Colonic mucosa (tissue), 4 donors: ENCODE results near the gene BLM. TPM values are rescaled to one million over a fixed set of nuclear protein-coding genes. Genes with fewer than 3 reads are reported as not detected.

Experiments
- DNase-seq: peaks from one replicate; pipeline ENCODE4 v3.0.0-alpha.2; 2020
- H3K27ac ChIP-seq: fragments of 200-600 bp; one replicate; pipeline ENCODE4 v1.8.0; 2021
- H3K27me3 ChIP-seq: fragments of 200-600 bp; one replicate; pipeline ENCODE4 v1.8.0; 2021
- H3K36me3 ChIP-seq: fragments of 200-600 bp; one replicate; pipeline ENCODE4 v1.8.0; 2021
- H3K4me1 ChIP-seq: fragments of 200-600 bp; one replicate; pipeline ENCODE4 v1.8.0; 2021; ENCODE audit warnings: mild to moderate bottlenecking
- H3K4me3 ChIP-seq: fragments of 200-600 bp; one replicate; pipeline ENCODE4 v1.8.0; 2021
- H3K9ac ChIP-seq, 2 donors: one replicate each; pipeline ENCODE4 v1.7.0; 2013; ENCODE audit warnings: control low read depth in 2 of 2, low read depth in 2 of 2, low read length in 2 of 2
- H3K9me3 ChIP-seq: fragments of 200-600 bp; one replicate; pipeline ENCODE4 v1.8.0; 2021
- intact Hi-C: fragments of 100-400 bp; cut with DNase I; formaldehyde crosslinking; loops from one replicate; pipeline ENCODE4 v1.14.1; 2022
- total RNA-seq, 2 donors: library from RNA; stranded (reverse); fragmentation: NEBNext Ultra II Directional in 1 of 2; extraction: Animal tissue kit (Norgen Biotek cat#: 25700) in 1 of 2; gene quantifications; one replicate each; pipeline ENCODE4 v1.2.1, GENCODE V29; 2021
- TF ChIP-seq, protein P1 (sequence below): fragments of 200-600 bp; IDR thresholded peaks from one replicate; pipeline ENCODE4 v1.8.0; 2022; ENCODE audit warnings: antibody characterized with exemption, mild to moderate bottlenecking
- donor health status: healthy.
- donor health status: DM: no; HTN: no; CAD: no.
- donor health status: DM: no; HTN: no; CAD: no.

BLM gene
- total RNA-seq, 2 donors from 2014 or later = 3.3 to 16.7 TPM

GRCh38 chr15:90743407-90743806, 26.3 kb downstream of the BLM start:
- no peak overlapping the region for H3K27ac ChIP-seq
- intact Hi-C loops = no loop called here

GRCh38 chr15:90744759-90745402, 27.7 kb downstream of the BLM start:
- H3K4me3 ChIP-seq = no peak overlapping the region
- H3K9me3 ChIP-seq = no peaks in the 10 kb centered on the region
- intact Hi-C loops = no loop called here
- H3K4me1 ChIP-seq = no peaks in the 10 kb centered on the region
- H3K27me3 ChIP-seq = no peaks in the 10 kb centered on the region
- no peak overlapping the region for H3K9ac ChIP-seq
- H3K36me3 ChIP-seq = no peaks in the 10 kb centered on the region
- H3K27ac ChIP-seq = no peak overlapping the region
- no peak for DNase-seq
- TF ChIP-seq, protein P1, sequence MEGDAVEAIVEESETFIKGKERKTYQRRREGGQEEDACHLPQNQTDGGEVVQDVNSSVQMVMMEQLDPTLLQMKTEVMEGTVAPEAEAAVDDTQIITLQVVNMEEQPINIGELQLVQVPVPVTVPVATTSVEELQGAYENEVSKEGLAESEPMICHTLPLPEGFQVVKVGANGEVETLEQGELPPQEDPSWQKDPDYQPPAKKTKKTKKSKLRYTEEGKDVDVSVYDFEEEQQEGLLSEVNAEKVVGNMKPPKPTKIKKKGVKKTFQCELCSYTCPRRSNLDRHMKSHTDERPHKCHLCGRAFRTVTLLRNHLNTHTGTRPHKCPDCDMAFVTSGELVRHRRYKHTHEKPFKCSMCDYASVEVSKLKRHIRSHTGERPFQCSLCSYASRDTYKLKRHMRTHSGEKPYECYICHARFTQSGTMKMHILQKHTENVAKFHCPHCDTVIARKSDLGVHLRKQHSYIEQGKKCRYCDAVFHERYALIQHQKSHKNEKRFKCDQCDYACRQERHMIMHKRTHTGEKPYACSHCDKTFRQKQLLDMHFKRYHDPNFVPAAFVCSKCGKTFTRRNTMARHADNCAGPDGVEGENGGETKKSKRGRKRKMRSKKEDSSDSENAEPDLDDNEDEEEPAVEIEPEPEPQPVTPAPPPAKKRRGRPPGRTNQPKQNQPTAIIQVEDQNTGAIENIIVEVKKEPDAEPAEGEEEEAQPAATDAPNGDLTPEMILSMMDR = no peak

More at GRCh38 chr15:90743407-90743806, 26.3 kb downstream of the BLM start:
- H3K27me3 ChIP-seq = no peaks in the 10 kb centered on the region
- no peak overlapping the region for H3K4me3 ChIP-seq
- no peaks in the 10 kb centered on the region for H3K4me1 ChIP-seq
- no peaks in the 10 kb centered on the region for H3K36me3 ChIP-seq
- H3K9me3 ChIP-seq = no peaks in the 10 kb centered on the region
- H3K9ac ChIP-seq = no peak overlapping the region
- DNase-seq = no peak
- TF ChIP-seq, protein P1 = no peak

DNA sequence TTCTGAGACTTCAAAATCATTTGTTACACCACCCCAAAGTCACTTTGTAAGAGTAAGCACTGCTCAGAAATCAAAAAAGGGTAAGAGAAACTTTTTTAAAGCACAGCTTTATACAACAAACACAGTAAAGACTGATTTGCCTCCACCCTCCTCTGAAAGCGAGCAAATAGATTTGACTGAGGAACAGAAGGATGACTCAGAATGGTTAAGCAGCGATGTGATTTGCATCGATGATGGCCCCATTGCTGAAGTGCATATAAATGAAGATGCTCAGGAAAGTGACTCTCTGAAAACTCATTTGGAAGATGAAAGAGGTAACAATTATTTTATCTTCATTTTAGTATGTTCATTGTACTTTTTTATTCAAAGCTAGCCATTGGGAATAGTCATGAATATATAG, 32.6 kb downstream of the BLM start:
- Histone ChIP-seq H3K4me1 (no peaks in the 10 kb centered on the region), H3K27me3 (no peaks in the 10 kb centered on the region), H3K27ac (no peak overlapping the region), H3K4me3 (no peak overlapping the region), H3K36me3 (no peaks in the 10 kb centered on the region), H3K9me3 (no peaks in the 10 kb centered on the region), H3K9ac (no peak overlapping the region)
- TF ChIP-seq, protein P1 = no peak
- DNase-seq = no peak
- intact Hi-C loops = no loop called here

GRCh38 chr15:90750186-90750585, 33.0 kb downstream of the BLM start:
- Histone ChIP-seq H3K9me3 (no peaks in the 10 kb centered on the region), H3K36me3 (no peaks in the 10 kb centered on the region), H3K27ac (no peak overlapping the region), H3K4me3 (no peak overlapping the region), H3K27me3 (no peaks in the 10 kb centered on the region), H3K9ac (no peak overlapping the region), H3K4me1 (no peaks in the 10 kb centered on the region)
- TF ChIP-seq, protein P1 = no peak
- intact Hi-C loops = no loop called here
- no peak for DNase-seq

DNA sequence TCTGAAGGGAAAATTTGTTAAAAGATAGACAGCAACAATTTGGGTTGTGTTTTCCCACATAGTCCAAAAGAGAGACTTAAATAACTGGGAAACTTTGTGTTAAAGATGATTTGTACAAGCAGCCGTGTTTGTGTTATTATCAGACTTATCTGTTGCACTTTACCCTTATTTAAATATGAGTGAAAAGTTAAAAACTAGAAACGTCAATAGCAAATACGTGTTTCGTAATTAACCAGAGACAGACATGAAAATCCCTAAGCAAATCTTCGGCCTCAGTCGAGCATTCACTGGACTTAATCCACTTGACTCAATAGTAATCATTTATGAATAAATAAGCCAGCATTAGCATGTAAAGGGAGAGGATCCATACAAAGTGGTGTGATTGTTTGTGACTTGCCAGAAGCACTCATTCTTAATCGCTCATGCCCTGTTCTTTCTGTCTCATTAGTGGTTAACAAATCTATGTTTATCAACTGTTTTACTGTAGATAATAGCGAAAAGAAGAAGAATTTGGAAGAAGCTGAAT, 34.2 kb downstream of the BLM start:
- Histone ChIP-seq H3K4me1 (no peaks in the 10 kb centered on the region), H3K9ac (no peak overlapping the region), H3K36me3 (no peaks in the 10 kb centered on the region), H3K27ac (no peak overlapping the region), H3K4me3 (no peak overlapping the region), H3K27me3 (no peaks in the 10 kb centered on the region), H3K9me3 (no peaks in the 10 kb centered on the region)
- DNase-seq = no peak
- intact Hi-C loops = no loop called here
- TF ChIP-seq, protein P1 = no peak
